Thoracic aorta (tissue), 2 donors: ENCODE results near the gene SNCAIP. TPM values are rescaled to one million over a fixed set of nuclear protein-coding genes. Genes with fewer than 3 reads are reported as not detected.

Experiments used
- ATAC-seq: fragments of 150-250 bp; one replicate; pipeline ENCODE4 v1.8.0; 2017; ENCODE audit warnings: low read depth; ENCODE audit not compliant: insufficient number of reproducible peaks, low FRiP score
- DNase-seq: peaks from one replicate; pipeline ENCODE4 v3.0.0-alpha.2; 2020; ENCODE audit warnings: low spot score
- H3K27ac ChIP-seq, 2 donors: fragments of 200-600 bp; sonication (generic); 1 replicate in 1 of 2; 2 replicates in 1 of 2; pipeline ENCODE4 v1.5.1; 2016; ENCODE audit warnings: mild to moderate bottlenecking in 2 of 2, moderate library complexity in 2 of 2
- H3K27me3 ChIP-seq: fragments of 200-600 bp; sonication (generic); replicated peaks from 2 replicates; pipeline ENCODE4 v1.6.0; 2016; ENCODE audit warnings: mild to moderate bottlenecking; ENCODE audit not compliant: insufficient read depth
- H3K36me3 ChIP-seq: fragments of 200-600 bp; sonication (generic); one replicate; pipeline ENCODE4 v1.5.1; 2016
- H3K4me1 ChIP-seq, 2 donors: fragments of 200-600 bp; sonication (generic); 1 replicate in 1 of 2; 2 replicates in 1 of 2; pipeline versions ENCODE4 v1.5.1 to v1.6.0; 2016; ENCODE audit warnings: low read depth in 2 of 2, mild to moderate bottlenecking in 1 of 2; ENCODE audit not compliant: control insufficient read depth in 1 of 2
- H3K4me3 ChIP-seq: fragments of 200-600 bp; sonication (generic); 2 replicates; pipeline ENCODE4 v1.5.1; 2016; ENCODE audit warnings: mild to moderate bottlenecking
- H3K9me3 ChIP-seq: fragments of 200-600 bp; sonication (generic); 2 replicates; pipeline ENCODE4 v1.5.1; 2016
- CTCF ChIP-seq: fragments of 200-600 bp; sonication (generic); IDR thresholded peaks from one replicate; pipeline ENCODE4 v1.5.1; 2019; ENCODE audit warnings: antibody characterized with exemption
- total RNA-seq, 2 donors: library from RNA; depleted of rRNA; stranded (reverse); fragments of >200 nt; gene quantifications; one replicate each; pipeline versions ENCODE4 v1.1.0 to v1.2.3, GENCODE V29; 2016

Gene SNCAIP
- total RNA-seq, 2 donors from 2014 or later, result 4.5 to 8.5 TPM

DNA sequence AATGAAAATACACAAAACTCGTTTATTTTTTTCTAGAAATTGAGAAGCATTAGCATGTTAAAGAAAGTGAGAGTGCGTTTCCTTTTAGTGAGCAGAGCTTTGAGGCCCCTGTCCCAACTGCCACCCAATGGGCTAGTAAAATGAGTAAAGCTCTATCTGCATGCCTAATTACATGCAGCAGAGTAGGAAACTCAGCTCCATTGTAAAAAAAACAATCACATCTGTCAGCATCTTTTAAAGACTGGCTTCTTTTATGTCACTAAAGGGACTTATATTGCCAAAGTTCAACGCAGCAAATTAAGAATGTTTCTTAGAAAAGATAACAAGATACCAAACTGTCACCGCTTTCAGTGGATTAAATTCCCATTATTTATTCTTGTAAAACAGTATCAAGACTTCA, 154.0 kb downstream of the SNCAIP start:
- no peak for TF ChIP-seq CTCF
- H3K27me3 ChIP-seq, result no peaks in the 10 kb centered on the region
- H3K9me3 ChIP-seq, result no peaks in the 10 kb centered on the region
- no peaks in the 10 kb centered on the region for H3K36me3 ChIP-seq
- DNase-seq (no peak), ATAC-seq (no peak)
- no peak overlapping the region for H3K4me3 ChIP-seq
- H3K4me1 ChIP-seq, result no peaks in the 10 kb centered on the region
- H3K27ac ChIP-seq, result no peak overlapping the region

- no peaks in the 10 kb centered on the region for H3K27me3 ChIP-seq
- no peak overlapping the region for H3K4me3 ChIP-seq
- DNase-seq, result no peak
- H3K36me3 ChIP-seq, result no peaks in the 10 kb centered on the region
- no peaks in the 10 kb centered on the region for H3K4me1 ChIP-seq
- TF ChIP-seq CTCF, result no peak
- H3K27ac ChIP-seq, result no peak overlapping the region
- no peak for ATAC-seq
- H3K9me3 ChIP-seq, result no peaks in the 10 kb centered on the region
These were observed 156.5 kb downstream of the SNCAIP start for GRCh38 chr5:122468351-122469116.

DNA sequence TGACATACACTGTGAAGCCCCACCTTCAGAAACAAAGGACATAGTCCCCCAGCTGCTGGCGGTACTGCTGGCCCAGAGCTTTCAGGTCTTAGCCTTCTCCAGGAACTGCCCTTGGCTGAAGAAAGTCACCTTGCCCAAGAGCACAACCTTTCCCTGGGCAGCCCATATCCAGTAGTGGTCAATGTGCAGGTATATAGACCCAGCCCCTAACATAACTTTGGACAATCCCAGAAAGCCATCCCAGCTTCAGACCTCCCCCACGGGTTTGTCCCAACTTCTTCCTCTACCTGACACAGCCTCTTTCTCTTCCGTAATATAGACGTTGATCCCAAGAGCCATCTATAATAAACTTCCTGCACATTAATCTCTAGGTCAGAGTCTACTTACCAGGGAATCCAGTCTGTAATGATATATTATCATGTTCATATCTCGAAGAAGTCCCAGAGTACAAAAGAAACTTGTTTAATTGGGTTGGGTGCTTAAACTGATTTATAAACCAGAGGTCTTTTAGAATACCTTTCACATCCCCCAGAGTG, 157.4 kb downstream of the SNCAIP start:
- no peaks in the 10 kb centered on the region for H3K36me3 ChIP-seq
- no peak for TF ChIP-seq CTCF
- H3K27me3 ChIP-seq, result no peaks in the 10 kb centered on the region
- H3K9me3 ChIP-seq, result no peaks in the 10 kb centered on the region
- no peaks in the 10 kb centered on the region for H3K4me1 ChIP-seq
- ATAC-seq (no peak), DNase-seq (no peak)
- H3K4me3 ChIP-seq, result no peak overlapping the region
- H3K27ac ChIP-seq, result no peak overlapping the region

GRCh38 chr5:122470365-122470764, 158.3 kb downstream of the SNCAIP start:
- Histone ChIP-seq H3K4me1 (no peaks in the 10 kb centered on the region), H3K27me3 (no peaks in the 10 kb centered on the region), H3K36me3 (no peaks in the 10 kb centered on the region), H3K9me3 (no peaks in the 10 kb centered on the region), H3K4me3 (no peak overlapping the region), H3K27ac (no peak overlapping the region)
- DNase-seq, result no peak
- no peak for TF ChIP-seq CTCF
- ATAC-seq, result no peak

DNA sequence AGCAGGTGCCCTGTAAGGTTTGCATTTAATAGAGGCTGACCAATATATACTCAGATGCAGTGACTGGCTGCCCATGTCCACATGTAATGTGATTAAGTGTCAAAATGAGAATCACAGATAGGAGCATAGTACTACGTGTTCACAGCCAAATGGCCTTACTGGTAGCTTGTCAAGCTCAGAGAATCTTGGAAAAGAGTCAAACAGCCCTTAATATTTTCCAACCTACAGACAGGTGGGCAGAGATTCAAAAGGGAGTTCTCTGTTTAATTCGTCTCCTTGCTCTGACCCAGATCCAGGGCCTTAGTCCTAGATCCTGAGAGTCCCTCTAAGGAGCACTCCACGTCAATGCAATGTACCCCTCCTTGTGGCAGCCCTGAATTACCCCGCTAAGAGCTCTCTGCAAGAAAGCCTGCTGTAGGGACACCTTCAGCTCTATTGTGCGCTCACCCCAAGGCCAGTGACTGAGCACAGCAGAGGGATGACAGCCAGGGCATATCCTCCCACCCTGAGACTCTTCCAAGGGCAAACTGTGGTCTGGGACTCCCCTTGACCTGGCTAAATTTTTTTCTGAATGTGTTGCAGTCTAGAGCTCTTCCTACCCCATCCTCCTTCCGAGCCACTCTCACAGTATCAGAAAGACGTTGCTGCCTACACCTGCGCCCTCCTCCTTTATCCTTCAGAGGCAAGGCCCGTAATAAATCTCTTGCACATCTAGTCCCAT, 159.2 kb downstream of the SNCAIP start:
- H3K27ac ChIP-seq, result no peak overlapping the region
- H3K9me3 ChIP-seq, result no peaks in the 10 kb centered on the region
- no peak for DNase-seq
- no peaks in the 10 kb centered on the region for H3K36me3 ChIP-seq
- no peak overlapping the region for H3K4me3 ChIP-seq
- TF ChIP-seq CTCF, result no peak
- H3K27me3 ChIP-seq, result no peaks in the 10 kb centered on the region
- no peak for ATAC-seq
- no peaks in the 10 kb centered on the region for H3K4me1 ChIP-seq
